Inflammatory macrophage treated with lipopolysaccharide for 4 hours (primary cell): ENCODE measurements around the gene ZFP90.

Experiments
- DNase-seq: peaks from one replicate; pipeline ENCODE4 v3.0.0-alpha.2; 2020

Gene ZFP90

GRCh38 chr16:68592466-68593337, 53.6 kb downstream of the ZFP90 start:
- peak; percentile 31 for DNase-seq

DNA sequence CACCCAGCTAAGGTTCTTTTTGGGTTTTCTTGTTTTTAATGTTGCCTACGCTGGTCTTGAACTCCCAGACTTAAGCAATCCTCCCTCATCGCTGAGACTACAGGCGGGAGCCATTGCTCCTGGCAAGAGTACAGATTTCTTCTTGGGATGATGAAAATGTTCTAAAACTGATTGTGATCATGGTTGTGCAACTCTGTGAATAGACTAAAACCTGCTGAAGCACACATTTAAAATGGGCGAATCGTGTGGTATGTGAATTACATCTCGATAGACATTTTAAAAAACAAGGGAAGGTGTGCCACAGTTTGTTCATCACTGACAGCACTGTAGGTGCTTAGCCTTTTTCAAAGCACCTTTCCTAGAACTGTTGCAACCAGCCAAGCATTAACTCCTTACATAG, 57.2 kb downstream of the ZFP90 start:
- no peak for DNase-seq

DNA sequence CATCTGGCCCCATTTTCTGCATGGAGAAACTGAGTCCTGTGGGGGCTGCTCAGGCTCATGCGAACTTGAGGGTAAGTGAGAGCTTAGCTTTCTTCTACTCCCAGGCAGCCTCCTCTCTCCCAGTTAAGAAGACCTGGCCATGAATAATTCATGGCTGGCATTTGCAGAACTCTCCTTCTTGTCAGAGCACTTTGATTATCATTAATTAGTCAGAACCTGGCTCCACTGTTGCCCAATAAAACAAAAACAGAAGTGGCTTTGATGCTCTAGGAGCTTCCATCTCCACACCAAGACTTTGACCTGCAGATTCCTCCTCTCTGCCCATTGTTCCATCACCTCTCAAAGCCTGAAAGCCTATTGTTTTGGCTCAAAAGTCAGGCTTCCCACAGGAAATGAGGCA, 60.5 kb downstream of the ZFP90 start:
- no peak for DNase-seq

DNA sequence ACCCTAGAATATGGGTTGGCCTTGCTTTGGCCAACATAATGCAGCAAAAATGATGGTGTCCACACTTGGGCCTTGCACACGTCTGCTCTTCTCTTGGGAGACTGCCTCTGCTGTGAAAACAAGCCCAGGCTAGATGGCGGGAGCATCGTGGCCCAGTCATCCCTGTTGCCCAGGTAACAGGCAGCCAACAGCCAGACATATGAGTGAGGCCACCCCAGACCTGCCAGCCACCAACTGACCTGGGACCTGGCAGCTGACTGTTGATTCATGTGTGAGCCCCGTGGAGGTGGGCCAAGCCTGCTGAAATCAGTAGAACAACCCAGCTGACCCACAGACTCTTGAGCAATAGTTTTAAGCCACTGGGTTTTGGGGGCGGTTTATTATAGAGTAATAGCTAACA, 66.7 kb downstream of the ZFP90 start:
- no peak for DNase-seq

- DNase-seq, result no peak
Observed at GRCh38 chr16:68607443-68607842, 68.4 kb downstream of the ZFP90 start.

DNA sequence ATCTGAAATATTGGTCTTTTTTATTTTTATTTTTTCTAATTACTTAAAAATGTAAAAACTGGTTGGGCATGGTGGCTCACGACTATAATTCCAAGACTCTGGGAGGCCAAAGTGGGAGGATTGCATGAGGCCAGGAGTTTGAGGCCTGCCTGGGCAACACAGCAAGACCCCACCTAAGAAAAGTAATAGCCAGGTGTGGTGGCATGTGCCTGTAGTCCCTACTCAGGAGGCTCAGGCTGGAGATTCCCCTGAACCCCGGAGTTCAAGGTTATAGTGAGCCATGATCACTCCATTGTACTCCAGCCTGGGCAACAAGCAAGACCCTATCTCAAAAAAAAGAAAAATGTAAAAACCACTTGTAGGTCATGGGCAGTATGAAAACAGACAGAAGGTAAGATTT, 69.2 kb downstream of the ZFP90 start:
- DNase-seq, result no peak

- no peak for DNase-seq
Observed at GRCh38 chr16:68612996-68613395, 73.9 kb downstream of the ZFP90 start.

GRCh38 chr16:68617734-68618133, 78.6 kb downstream of the ZFP90 start:
- DNase-seq, result no peak
